HG03025 (cell line): Measurements from ENCODE around the gene EVA1A.

Experiments
- ATAC-seq: cut with Tn5 transposase; IDR thresholded peaks from one replicate; pipeline ENCODE4 v1.9.1; 2021; ENCODE audit warnings: mild to moderate bottlenecking, moderate library complexity; ENCODE audit not compliant: unreplicated experiment, low FRiP score

EVA1A gene

GRCh38 chr2:75592030-75592429 is 31.3 kb upstream of the EVA1A start:
- no peak for ATAC-seq

GRCh38 chr2:75589391-75590105 is 28.8 kb upstream of the EVA1A start:
- no peak for ATAC-seq

GRCh38 chr2:75587954-75588587 is 27.3 kb upstream of the EVA1A start:
- no peak for ATAC-seq

- ATAC-seq, result no peak
Observed at GRCh38 chr2:75586971-75587370, 26.2 kb upstream of the EVA1A start.

GRCh38 chr2:75582840-75583239 is 22.1 kb upstream of the EVA1A start:
- no peak for ATAC-seq

GRCh38 chr2:75580606-75581005 is 19.9 kb upstream of the EVA1A start:
- ATAC-seq, result no peak

- no peak for ATAC-seq
Observed at GRCh38 chr2:75580156-75580555, 19.4 kb upstream of the EVA1A start.

- no peak for ATAC-seq
Observed at GRCh38 chr2:75579186-75579585, 18.4 kb upstream of the EVA1A start.

- ATAC-seq, result no peak
Observed at GRCh38 chr2:75577280-75577679, 16.5 kb upstream of the EVA1A start.

- no peak for ATAC-seq
Observed at GRCh38 chr2:75574106-75574505, 13.4 kb upstream of the EVA1A start.

GRCh38 chr2:75573145-75573878 is 12.6 kb upstream of the EVA1A start:
- no peak for ATAC-seq

- no peak for ATAC-seq
Observed at GRCh38 chr2:75571730-75572430, 11.1 kb upstream of the EVA1A start.

- no peak for ATAC-seq
Observed at GRCh38 chr2:75570948-75571729, 10.4 kb upstream of the EVA1A start.

- ATAC-seq, result no peak
Observed at GRCh38 chr2:75570024-75570947, 9.5 kb upstream of the EVA1A start.

- ATAC-seq, result no peak
Observed at GRCh38 chr2:75569546-75569945, 8.8 kb upstream of the EVA1A start.

GRCh38 chr2:75568174-75568573 is 7.4 kb upstream of the EVA1A start:
- ATAC-seq, result no peak

- ATAC-seq, result no peak
Observed at GRCh38 chr2:75565472-75566462, 5.0 kb upstream of the EVA1A start.

GRCh38 chr2:75564713-75565359 is 4.1 kb upstream of the EVA1A start:
- no peak for ATAC-seq
